Measurements from ENCODE around the gene CDH13.

CDH13 gene

DNA sequence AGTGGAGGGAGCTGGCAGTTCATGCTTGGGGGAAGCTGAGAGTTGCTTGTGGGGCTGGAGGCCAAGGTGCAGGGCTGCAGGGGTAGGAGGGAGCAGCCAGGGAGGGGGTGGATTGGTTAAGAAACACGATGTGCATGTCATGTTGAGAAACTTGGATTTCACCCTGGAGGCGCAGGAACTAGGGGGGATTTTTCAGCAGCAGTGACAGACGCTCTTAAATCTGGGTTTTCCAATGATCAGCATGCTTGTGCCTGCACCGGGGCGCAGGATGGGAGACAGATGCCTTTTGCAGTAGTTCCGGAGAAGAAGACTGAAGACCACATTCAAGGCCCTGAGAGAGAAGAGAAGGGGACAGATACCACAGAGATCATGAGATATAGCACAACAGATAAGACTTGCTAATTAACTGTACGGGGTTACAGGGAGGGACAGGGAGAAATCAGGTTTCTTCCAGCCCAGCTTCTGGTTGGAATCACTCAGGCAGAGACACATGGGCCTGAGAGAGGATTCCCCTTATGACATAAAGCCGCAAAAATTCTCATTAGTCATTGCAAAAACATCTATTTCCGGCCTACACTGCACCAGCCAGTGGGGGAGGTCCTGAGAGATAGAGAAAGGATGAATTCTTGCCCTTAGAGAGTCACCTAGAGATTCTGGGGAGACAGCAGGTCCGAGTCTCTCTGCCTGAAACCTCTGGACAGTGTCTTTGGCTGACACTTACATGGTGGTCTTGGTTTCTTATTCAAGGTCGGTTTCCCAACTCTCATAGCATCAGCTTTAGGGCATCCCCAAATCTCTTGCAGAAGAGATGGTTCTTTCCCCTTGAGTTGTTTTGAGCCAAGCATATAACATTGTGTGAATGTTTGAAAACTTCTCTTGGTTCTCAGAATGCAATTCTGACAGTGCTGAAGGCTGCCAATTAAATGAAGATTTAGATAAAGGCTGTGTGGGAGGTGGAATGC, 27.1 kb downstream of the CDH13 start:
- no peaks in the 10 kb centered on the region for H3K9me3 ChIP-seq (replicated peaks; ENCODE audit: low read length)
- H3K4me2 ChIP-seq (ENCODE audit: low read length), result peak overlapping the region; percentile 81
- no peaks in the 10 kb centered on the region for H3K36me3 ChIP-seq (ENCODE audit: insufficient read depth, low read length)
- peaks cover 75% of the 10 kb centered on the region for H3K4me1 ChIP-seq (ENCODE audit: control insufficient read depth, insufficient read depth, low read length)
- H3K9ac ChIP-seq (ENCODE audit: low read depth, low read length), result peak overlapping the region; percentile 78
- H3K27me3 ChIP-seq (ENCODE audit: control insufficient read depth, insufficient read depth, low read length), result no peaks in the 10 kb centered on the region
- peak overlapping the region; percentile 61 for H3K4me3 ChIP-seq (ENCODE audit: low read length)

DNA sequence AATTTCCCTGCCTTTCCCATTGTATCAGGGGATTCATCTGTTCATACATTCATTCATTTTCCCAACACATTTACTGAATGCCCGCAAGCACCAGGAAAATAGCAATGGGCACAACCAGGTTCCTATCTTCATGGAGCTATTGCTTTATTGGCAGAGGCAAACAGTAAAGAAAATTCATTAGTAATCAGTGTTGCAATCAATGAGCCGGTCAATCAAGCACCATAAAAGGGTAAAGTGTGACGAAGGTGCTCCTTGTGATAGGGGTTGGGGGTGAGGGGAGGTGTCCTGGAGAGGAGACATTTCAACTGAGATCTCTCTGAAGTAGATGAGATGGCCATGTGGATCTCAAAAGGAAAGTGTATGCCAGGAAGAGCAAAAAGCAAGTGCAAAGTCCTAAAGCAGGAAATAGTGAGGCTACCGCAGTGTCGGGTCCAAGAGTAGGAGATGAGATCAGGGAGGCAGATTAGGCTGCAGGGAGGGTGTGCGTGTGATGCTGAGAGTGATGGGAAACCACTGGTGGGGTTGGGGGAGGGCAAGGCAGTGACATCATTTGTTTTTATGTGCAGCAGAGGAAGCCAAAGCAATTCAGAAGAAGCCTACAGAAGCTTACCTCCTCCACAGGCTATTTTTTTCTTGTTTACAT, 28.4 kb downstream of the CDH13 start:
- H3K4me3 ChIP-seq (ENCODE audit: low read length), result peak overlapping the region; percentile 35
- peaks cover 81% of the 10 kb centered on the region for H3K4me1 ChIP-seq (ENCODE audit: control insufficient read depth, insufficient read depth, low read length)
- peak overlapping the region; percentile 64 for H3K9ac ChIP-seq (ENCODE audit: low read depth, low read length)

DNA sequence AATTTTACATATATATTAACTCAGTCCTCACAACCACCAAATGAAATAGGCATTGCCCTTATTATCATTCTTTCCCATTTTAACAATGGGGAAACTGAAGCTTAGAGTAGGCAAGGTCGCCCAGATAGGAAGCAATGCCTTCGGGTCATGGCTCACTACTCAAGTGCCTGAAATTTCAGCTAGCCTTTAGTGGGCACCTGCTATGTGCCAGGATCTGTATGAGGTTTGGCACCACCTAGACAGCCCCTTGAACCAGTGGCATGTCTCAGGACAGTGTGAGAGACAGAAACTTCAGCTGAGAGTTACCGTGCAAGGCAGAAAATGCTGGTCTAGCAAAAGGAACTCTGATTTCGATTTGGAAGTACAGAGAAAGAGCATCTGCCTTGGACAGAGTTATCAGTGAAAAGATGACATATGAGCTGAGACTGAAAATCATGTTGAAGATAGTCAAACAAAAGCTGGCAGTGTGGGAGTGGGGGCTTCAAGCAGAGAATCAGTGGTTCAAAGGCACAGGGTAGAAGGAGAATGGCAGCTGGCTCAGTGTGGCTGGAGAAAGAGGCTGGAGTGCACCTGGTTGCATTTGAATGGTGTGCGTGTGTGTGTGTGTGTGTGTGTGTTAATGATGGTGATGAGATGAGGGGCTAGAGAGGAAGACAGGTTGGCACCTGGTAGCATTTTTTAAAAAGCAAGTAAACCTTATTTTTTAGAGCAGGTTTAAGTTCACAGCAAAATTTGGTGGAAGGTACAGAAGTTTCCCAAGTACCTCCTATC, 29.1 kb downstream of the CDH13 start:
- H3K9me3 ChIP-seq (replicated peaks; ENCODE audit: low read length), result no peaks in the 10 kb centered on the region
- H3K27me3 ChIP-seq (ENCODE audit: control insufficient read depth, insufficient read depth, low read length), result no peaks in the 10 kb centered on the region
- H3K36me3 ChIP-seq (ENCODE audit: insufficient read depth, low read length), result no peaks in the 10 kb centered on the region
- H3K9ac ChIP-seq (ENCODE audit: low read depth, low read length), result peak overlapping the region; percentile 64
- peak overlapping the region; percentile 61 for H3K4me2 ChIP-seq (ENCODE audit: low read length)
- peaks cover 86% of the 10 kb centered on the region for H3K4me1 ChIP-seq (ENCODE audit: control insufficient read depth, insufficient read depth, low read length)
- H3K4me3 ChIP-seq (ENCODE audit: low read length), result peak overlapping the region; percentile 18

More for the DNA sequence above, 28.4 kb downstream of the CDH13 start:
- H3K27me3 ChIP-seq (ENCODE audit: control insufficient read depth, insufficient read depth, low read length), result no peaks in the 10 kb centered on the region
- peak overlapping the region; percentile 61 for H3K4me2 ChIP-seq (ENCODE audit: low read length)
- H3K36me3 ChIP-seq (ENCODE audit: insufficient read depth, low read length), result no peaks in the 10 kb centered on the region
- H3K9me3 ChIP-seq (replicated peaks; ENCODE audit: low read length), result no peaks in the 10 kb centered on the region

DNA sequence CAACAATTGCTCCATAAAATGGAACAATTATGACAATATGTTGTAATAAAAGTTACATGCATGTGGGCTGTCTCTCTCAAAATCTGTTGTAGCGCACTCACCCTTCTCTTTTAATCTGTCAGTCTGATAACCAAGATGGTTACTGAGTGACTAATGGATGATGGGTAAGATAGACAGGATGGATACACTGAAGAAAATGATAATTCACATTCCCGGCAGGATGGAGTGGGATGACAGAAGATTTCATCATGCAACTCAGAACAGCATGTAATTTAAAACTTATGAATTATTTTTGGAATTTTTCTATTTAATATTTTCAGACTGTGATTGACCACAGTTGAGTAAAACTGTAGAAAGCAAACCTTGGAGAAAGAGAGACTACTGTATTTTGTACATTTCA, 30.5 kb downstream of the CDH13 start:
- Histone ChIP-seq H3K9me3 (replicated peaks; ENCODE audit: low read length) (no peaks in the 10 kb centered on the region), H3K9ac (ENCODE audit: low read depth, low read length) (peak overlapping the region; percentile 4), H3K4me1 (ENCODE audit: control insufficient read depth, insufficient read depth, low read length) (peaks cover 89% of the 10 kb centered on the region), H3K36me3 (ENCODE audit: insufficient read depth, low read length) (no peaks in the 10 kb centered on the region), H3K27me3 (ENCODE audit: control insufficient read depth, insufficient read depth, low read length) (no peaks in the 10 kb centered on the region), H3K4me2 (ENCODE audit: low read length) (peak overlapping the region; percentile 3), H3K4me3 (ENCODE audit: low read length) (no peak overlapping the region)

DNA sequence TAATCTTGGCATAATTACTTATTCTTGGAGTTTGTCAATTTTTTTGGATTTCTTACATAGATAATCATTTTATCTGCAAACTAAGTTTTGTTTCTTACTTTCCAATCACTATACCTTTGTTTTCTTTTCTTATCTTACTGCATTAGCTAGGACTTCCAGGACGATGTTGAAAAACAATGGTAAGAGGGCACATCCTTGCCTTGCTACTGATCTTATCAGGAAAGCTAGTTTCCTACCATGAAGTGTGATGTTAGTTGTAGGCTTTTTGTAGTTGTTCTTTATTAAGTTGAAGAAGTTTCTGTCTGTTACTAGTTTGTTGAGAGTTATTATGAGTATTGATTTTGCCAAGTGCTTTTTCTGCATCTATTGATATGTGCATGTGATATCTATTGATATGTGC, 31.0 kb downstream of the CDH13 start:
- H3K4me3 ChIP-seq (ENCODE audit: low read length), result no peak overlapping the region
- peaks cover 84% of the 10 kb centered on the region for H3K4me1 ChIP-seq (ENCODE audit: control insufficient read depth, insufficient read depth, low read length)
- H3K27me3 ChIP-seq (ENCODE audit: control insufficient read depth, insufficient read depth, low read length), result no peaks in the 10 kb centered on the region
- H3K36me3 ChIP-seq (ENCODE audit: insufficient read depth, low read length), result no peaks in the 10 kb centered on the region
- peak overlapping the region; percentile 3 for H3K4me2 ChIP-seq (ENCODE audit: low read length)
- peak overlapping the region; percentile 4 for H3K9ac ChIP-seq (ENCODE audit: low read depth, low read length)
- no peaks in the 10 kb centered on the region for H3K9me3 ChIP-seq (replicated peaks; ENCODE audit: low read length)

DNA sequence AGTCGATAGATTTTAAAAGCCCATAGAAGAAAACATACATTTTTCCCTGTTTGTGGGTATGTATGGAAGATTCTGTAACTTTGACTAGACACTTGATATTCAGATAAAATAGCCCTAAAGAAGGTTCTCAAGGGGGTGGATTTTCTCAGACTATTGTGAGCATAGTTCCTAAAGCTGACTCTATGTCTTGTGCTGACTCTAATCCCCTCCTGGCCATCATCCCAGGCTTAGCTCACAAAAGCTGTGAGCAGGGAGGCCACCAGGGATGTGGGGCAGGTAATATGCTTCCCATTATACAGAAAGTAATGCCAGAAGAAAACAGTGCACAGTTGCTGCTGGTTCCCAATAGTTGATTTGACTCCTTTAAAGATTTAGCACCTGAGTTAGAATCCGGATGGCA, 32.0 kb downstream of the CDH13 start:
- no peak overlapping the region for H3K9ac ChIP-seq (ENCODE audit: low read depth, low read length)
- no peaks in the 10 kb centered on the region for H3K27me3 ChIP-seq (ENCODE audit: control insufficient read depth, insufficient read depth, low read length)
- no peak overlapping the region for H3K4me2 ChIP-seq (ENCODE audit: low read length)
- H3K9me3 ChIP-seq (replicated peaks; ENCODE audit: low read length), result no peaks in the 10 kb centered on the region
- H3K36me3 ChIP-seq (ENCODE audit: insufficient read depth, low read length), result no peaks in the 10 kb centered on the region
- H3K4me3 ChIP-seq (ENCODE audit: low read length), result no peak overlapping the region
- H3K4me1 ChIP-seq (ENCODE audit: control insufficient read depth, insufficient read depth, low read length), result peaks cover 74% of the 10 kb centered on the region

DNA sequence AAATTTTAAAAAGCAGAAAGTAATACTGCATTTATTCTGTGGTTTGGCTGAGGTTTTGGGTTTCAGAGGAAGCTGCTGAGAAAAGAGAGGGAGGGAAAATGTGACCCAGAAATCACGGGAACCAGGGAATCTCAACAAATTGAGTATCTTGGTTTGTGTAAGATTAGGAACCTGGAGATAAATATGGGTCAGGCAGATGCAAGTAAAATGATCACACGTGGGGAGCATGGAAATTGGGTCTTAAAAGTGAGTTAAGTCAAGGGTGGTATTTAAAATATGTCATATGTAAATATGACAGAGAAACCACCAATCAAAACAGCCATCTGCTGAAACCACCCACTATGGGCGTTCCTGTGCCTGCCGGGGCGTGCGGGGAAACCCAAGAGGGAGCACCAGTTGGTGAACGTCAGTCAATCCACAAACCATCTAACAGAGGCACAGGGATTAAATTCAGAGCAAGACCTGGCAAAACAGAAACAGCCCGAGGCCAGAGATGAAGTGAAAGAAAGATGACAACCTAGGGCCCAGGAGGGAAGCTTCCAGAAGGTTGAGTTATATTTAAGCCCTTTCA, 33.4 kb downstream of the CDH13 start:
- peaks cover 61% of the 10 kb centered on the region for H3K4me1 ChIP-seq (ENCODE audit: control insufficient read depth, insufficient read depth, low read length)
- peak overlapping the region; percentile 80 for H3K4me2 ChIP-seq (ENCODE audit: low read length)
- no peaks in the 10 kb centered on the region for H3K27me3 ChIP-seq (ENCODE audit: control insufficient read depth, insufficient read depth, low read length)
- H3K9me3 ChIP-seq (replicated peaks; ENCODE audit: low read length), result no peaks in the 10 kb centered on the region
- peak overlapping the region; percentile 67 for H3K4me3 ChIP-seq (ENCODE audit: low read length)
- H3K9ac ChIP-seq (ENCODE audit: low read depth, low read length), result peak overlapping the region; percentile 68
- H3K36me3 ChIP-seq (ENCODE audit: insufficient read depth, low read length), result no peaks in the 10 kb centered on the region

DNA sequence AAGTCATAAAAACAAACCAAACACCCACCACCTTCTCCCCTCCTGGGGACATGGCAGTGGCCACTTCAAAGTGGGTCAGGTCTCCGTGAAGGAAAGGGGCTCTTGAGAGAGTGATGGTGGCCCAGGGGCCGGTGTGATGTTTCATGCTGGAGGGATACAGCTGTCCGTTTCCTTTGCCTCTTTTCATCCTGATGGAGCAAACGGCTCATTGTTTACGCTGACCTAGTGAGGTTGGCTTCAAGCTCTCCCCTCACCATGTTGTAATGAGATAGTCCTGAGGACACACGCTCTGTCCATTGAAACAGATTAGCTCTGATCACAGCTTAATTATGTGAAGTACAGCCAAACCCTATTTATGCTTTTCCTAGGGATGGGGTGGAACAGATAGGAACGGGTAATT, 34.2 kb downstream of the CDH13 start:
- H3K4me1 ChIP-seq (ENCODE audit: control insufficient read depth, insufficient read depth, low read length), result peaks cover 53% of the 10 kb centered on the region
- H3K36me3 ChIP-seq (ENCODE audit: insufficient read depth, low read length), result no peaks in the 10 kb centered on the region
- peak overlapping the region; percentile 68 for H3K9ac ChIP-seq (ENCODE audit: low read depth, low read length)
- H3K4me3 ChIP-seq (ENCODE audit: low read length), result peak overlapping the region; percentile 67
- H3K27me3 ChIP-seq (ENCODE audit: control insufficient read depth, insufficient read depth, low read length), result no peaks in the 10 kb centered on the region
- H3K4me2 ChIP-seq (ENCODE audit: low read length), result peak overlapping the region; percentile 80
- no peaks in the 10 kb centered on the region for H3K9me3 ChIP-seq (replicated peaks; ENCODE audit: low read length)

DNA sequence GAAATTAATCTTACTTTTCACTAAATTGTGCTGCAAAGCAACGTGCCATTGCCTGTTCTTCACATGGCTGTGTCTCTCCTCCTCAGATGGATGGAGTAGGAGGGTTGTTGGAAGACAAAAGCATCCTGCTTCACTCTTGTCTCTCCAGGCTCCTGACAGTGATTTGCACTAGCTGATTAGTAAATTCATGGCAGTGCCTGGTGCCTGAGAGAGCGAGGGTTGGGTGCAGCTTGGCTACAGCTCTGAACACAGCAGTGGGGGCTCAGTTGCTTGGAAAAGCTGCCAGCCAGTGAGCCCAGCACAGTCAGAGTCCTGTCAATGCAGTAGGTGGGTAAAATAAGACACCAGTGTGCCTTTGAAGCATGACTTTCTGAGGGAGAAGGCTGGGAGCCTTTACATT, 37.4 kb downstream of the CDH13 start:
- Histone ChIP-seq H3K27me3 (ENCODE audit: control insufficient read depth, insufficient read depth, low read length) (no peaks in the 10 kb centered on the region), H3K4me2 (ENCODE audit: low read length) (no peak overlapping the region), H3K9me3 (replicated peaks; ENCODE audit: low read length) (no peaks in the 10 kb centered on the region), H3K9ac (ENCODE audit: low read depth, low read length) (no peak overlapping the region), H3K4me1 (ENCODE audit: control insufficient read depth, insufficient read depth, low read length) (peaks cover 22% of the 10 kb centered on the region), H3K36me3 (ENCODE audit: insufficient read depth, low read length) (no peaks in the 10 kb centered on the region), H3K4me3 (ENCODE audit: low read length) (no peak overlapping the region)

DNA sequence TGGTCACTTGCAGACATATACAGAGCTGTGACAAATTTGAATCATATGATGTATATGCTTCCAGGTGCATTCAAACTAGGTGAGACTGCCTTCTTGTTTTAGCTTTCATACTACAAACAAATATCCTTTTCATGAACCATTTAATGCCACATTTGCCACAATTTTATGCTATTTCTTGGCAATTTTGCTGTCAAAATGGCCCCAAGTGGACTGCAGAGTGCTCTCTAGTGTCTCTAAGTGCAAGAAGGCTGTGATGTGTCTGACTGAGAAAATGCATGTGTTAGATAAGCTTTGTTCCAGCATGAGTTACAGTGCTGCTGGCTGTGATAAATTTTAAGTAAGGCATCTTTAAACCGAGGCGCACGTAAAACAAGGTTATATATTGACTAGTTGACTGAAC, 38.3 kb downstream of the CDH13 start:
- H3K4me2 ChIP-seq (ENCODE audit: low read length), result no peak overlapping the region
- H3K36me3 ChIP-seq (ENCODE audit: insufficient read depth, low read length), result no peaks in the 10 kb centered on the region
- H3K9me3 ChIP-seq (replicated peaks; ENCODE audit: low read length), result no peaks in the 10 kb centered on the region
- H3K4me1 ChIP-seq (ENCODE audit: control insufficient read depth, insufficient read depth, low read length), result peaks cover 13% of the 10 kb centered on the region
- H3K4me3 ChIP-seq (ENCODE audit: low read length), result no peak overlapping the region
- H3K27me3 ChIP-seq (ENCODE audit: control insufficient read depth, insufficient read depth, low read length), result no peaks in the 10 kb centered on the region
- H3K9ac ChIP-seq (ENCODE audit: low read depth, low read length), result no peak overlapping the region

DNA sequence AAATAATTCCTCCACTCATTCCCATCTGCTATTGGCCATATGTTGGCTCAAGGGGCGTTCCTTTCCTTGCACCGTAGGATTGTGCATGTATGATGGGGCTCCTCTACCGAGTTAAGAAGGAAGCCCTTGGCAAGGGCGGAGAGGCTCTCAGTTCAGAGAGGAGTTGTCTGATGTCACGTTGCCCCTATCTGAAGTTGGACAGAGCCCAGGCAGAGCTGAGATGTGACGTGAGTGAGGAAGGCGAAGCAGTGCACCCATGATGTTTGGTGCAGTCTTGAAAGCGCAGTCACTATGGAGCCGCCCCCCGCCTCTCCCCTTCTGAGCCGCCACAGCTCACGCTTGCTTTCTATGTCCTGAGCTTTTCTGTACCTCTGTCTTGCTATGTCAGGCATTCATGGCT, 40.7 kb downstream of the CDH13 start:
- Histone ChIP-seq H3K4me2 (ENCODE audit: low read length) (no peak overlapping the region), H3K9me3 (replicated peaks; ENCODE audit: low read length) (no peaks in the 10 kb centered on the region), H3K36me3 (ENCODE audit: insufficient read depth, low read length) (no peaks in the 10 kb centered on the region), H3K27me3 (ENCODE audit: control insufficient read depth, insufficient read depth, low read length) (no peaks in the 10 kb centered on the region), H3K4me1 (ENCODE audit: control insufficient read depth, insufficient read depth, low read length) (no peaks in the 10 kb centered on the region), H3K4me3 (ENCODE audit: low read length) (no peak overlapping the region), H3K9ac (ENCODE audit: low read depth, low read length) (no peak overlapping the region)

Data from skeletal muscle satellite cell (primary cell).